ENCODE measurements around the gene CIT.
A peak's percentile ranks its signal among the peaks of the same experiment; 100 is the strongest.

CIT gene

GRCh38 chr12:119704065-119704747, 172.9 kb downstream of the CIT start:
- no peak overlapping the region for H3K27ac ChIP-seq
- TF ChIP-seq ZFX (IDR thresholded peaks at IDR 0.05; ENCODE audit: borderline replicate concordance) (no peak), CTCF (IDR thresholded peaks at IDR 0.05) (no peak)

GRCh38 chr12:119700078-119700477, 177.0 kb downstream of the CIT start:
- no peak for TF ChIP-seq ZFX (IDR thresholded peaks at IDR 0.05; ENCODE audit: borderline replicate concordance)
- no peak for TF ChIP-seq CTCF (IDR thresholded peaks at IDR 0.05)
- H3K27ac ChIP-seq, result no peak overlapping the region

- no peak overlapping the region for H3K27ac ChIP-seq
- no peak for TF ChIP-seq ZFX (IDR thresholded peaks at IDR 0.05; ENCODE audit: borderline replicate concordance)
- TF ChIP-seq CTCF (IDR thresholded peaks at IDR 0.05), result no peak
Measured at GRCh38 chr12:119699199-119699760, 177.8 kb downstream of the CIT start.

GRCh38 chr12:119696943-119697342, 180.2 kb downstream of the CIT start:
- TF ChIP-seq ZFX (IDR thresholded peaks at IDR 0.05; ENCODE audit: borderline replicate concordance), result no peak
- TF ChIP-seq CTCF (IDR thresholded peaks at IDR 0.05), result no peak
- no peak overlapping the region for H3K27ac ChIP-seq

- TF ChIP-seq ZFX (IDR thresholded peaks at IDR 0.05; ENCODE audit: borderline replicate concordance), result no peak
- peak; percentile 67 for TF ChIP-seq CTCF (IDR thresholded peaks at IDR 0.05)
- no peak overlapping the region for H3K27ac ChIP-seq
Measured at GRCh38 chr12:119695034-119695433, 182.1 kb downstream of the CIT start.

GRCh38 chr12:119694111-119694510, 183.0 kb downstream of the CIT start:
- TF ChIP-seq CTCF (IDR thresholded peaks at IDR 0.05) (no peak), ZFX (IDR thresholded peaks at IDR 0.05; ENCODE audit: borderline replicate concordance) (no peak)
- H3K27ac ChIP-seq, result no peak overlapping the region

- no peak for TF ChIP-seq ZFX (IDR thresholded peaks at IDR 0.05; ENCODE audit: borderline replicate concordance)
- TF ChIP-seq CTCF (IDR thresholded peaks at IDR 0.05), result no peak
- no peak overlapping the region for H3K27ac ChIP-seq
Measured at GRCh38 chr12:119693511-119693910, 183.6 kb downstream of the CIT start.

Measured in 22Rv1 (cell line).